A549 (cell line): ENCODE results near the gene ONECUT3. TPM values are rescaled to one million over a fixed set of nuclear protein-coding genes. Genes with fewer than 3 reads are reported as not detected.

Source experiments
- ATAC-seq, 2 experiments: fragments of 200-7000 bp in 1 of 2; fragments of >200 bp in 1 of 2; cut with Nextera tagmentation in 1 of 2; cut with Tn5 transposase in 1 of 2; 3 replicates each; pipeline versions ENCODE4 v1.8.0 to v1.9.1; 2018 to 2020; ENCODE audit warnings: mild to moderate bottlenecking in 1 of 2, moderate library complexity in 1 of 2
- CTCF ChIA-PET: fragments of 300-600 bp; sonication (Branson Sonifier 250); formaldehyde crosslinking; extraction: SDS; loops from one replicate; lab custom pipeline; 2021; ENCODE audit warnings: antibody characterized with exemption, inconsistent platforms; lab: Yijun Ruan, JAX
- POLR2A ChIA-PET: fragments of 350-600 bp; formaldehyde crosslinking; extraction: SDS; loops from one replicate; lab custom pipeline; 2021; ENCODE audit warnings: antibody characterized with exemption, inconsistent platforms; lab: Yijun Ruan, JAX
- DNase-seq, 2 experiments: peaks; one replicate each; pipeline versions ENCODE4 v3.0.0 to v3.0.0-alpha.2; 2011 to 2016; ENCODE audit warnings: low read depth in 1 of 2, low spot score in 1 of 2
- FAIRE-seq: peaks from 2 replicates; lab custom pipeline; 2011; peaks lifted over from hg19 to GRCh38; lab: Jason Lieb, UNC
- H3K27ac ChIP-seq, 2 experiments: fragments of >200 bp; sonication (Bioruptor Twin); formaldehyde crosslinking; 3 replicates each; pipeline ENCODE4 v1.5.1; 2016 to 2017
- H3K4me1 ChIP-seq: fragments of >200 bp; sonication (Bioruptor Twin); formaldehyde crosslinking; 3 replicates; pipeline ENCODE4 v1.6.1; 2016
- H3K4me2 ChIP-seq: fragments of >200 bp; sonication (Bioruptor Twin); formaldehyde crosslinking; 3 replicates; pipeline ENCODE4 v1.6.1; 2016
- H3K4me3 ChIP-seq: fragments of >200 bp; sonication (Bioruptor Twin); formaldehyde crosslinking; 3 replicates; pipeline ENCODE4 v1.5.1; 2016
- H3K9me3 ChIP-seq: fragments of >200 bp; sonication (Bioruptor Twin); formaldehyde crosslinking; 3 replicates; pipeline ENCODE4 v1.6.1; 2016
- ATOH8 ChIP-seq: fragments of 250-450 bp; sonication (Bioruptor Pico); IDR thresholded peaks from 2 replicates; pipeline ENCODE4 v1.5.0; 2020; ENCODE audit warnings: low read depth, mild to moderate bottlenecking, moderate library complexity
- BHLHE40 ChIP-seq: IDR thresholded peaks from 2 replicates; pipeline ENCODE4 v1.6.1; 2012; ENCODE audit warnings: low read depth, low read length, inconsistent platforms
- CBX2 ChIP-seq: fragments of 200-600 bp; sonication (generic); IDR thresholded peaks from 2 replicates; pipeline ENCODE4 v1.6.1; 2016; ENCODE audit warnings: low read depth, mild to moderate bottlenecking, borderline replicate concordance
- CHD2 ChIP-seq: fragments of 150-350 bp; IDR thresholded peaks from 2 replicates; pipeline ENCODE4 v1.6.1; 2014; ENCODE audit warnings: low read length; ENCODE audit not compliant: partially characterized antibody
- CHD4 ChIP-seq: fragments of 200-600 bp; sonication (generic); IDR thresholded peaks from 2 replicates; pipeline ENCODE4 v1.6.1; 2016; ENCODE audit warnings: antibody characterized with exemption, mild to moderate bottlenecking, borderline replicate concordance
- EP300 ChIP-seq, 2 experiments: fragments of >200 bp; sonication (Bioruptor Twin); formaldehyde crosslinking; IDR thresholded peaks; 2 replicates in 1 of 2; 3 replicates in 1 of 2; pipeline ENCODE4 v1.6.1; 2016 to 2017
- FOSL2 ChIP-seq, 2 experiments: fragments of 450-650 bp in 1 of 2; fragments of >200 bp in 1 of 2; sonication (Bioruptor Twin) in 1 of 2; formaldehyde crosslinking; IDR thresholded peaks; 2 replicates each; pipeline versions ENCODE4 v1.5.0 to v1.6.1; 2016 to 2020; ENCODE audit warnings: mild to moderate bottlenecking in 1 of 2, moderate library complexity in 1 of 2
- FOXS1 ChIP-seq: fragments of 250-450 bp; sonication (Bioruptor Pico); IDR thresholded peaks from 2 replicates; pipeline ENCODE4 v1.5.0; 2020; ENCODE audit warnings: mild to moderate bottlenecking, moderate library complexity
- HOXA7 ChIP-seq: fragments of 250-450 bp; sonication (Bioruptor Pico); IDR thresholded peaks from 2 replicates; pipeline ENCODE4 v1.5.0; 2020; ENCODE audit warnings: mild to moderate bottlenecking, moderate library complexity
- JUN ChIP-seq, 2 experiments: fragments of >200 bp; sonication (Bioruptor Twin); formaldehyde crosslinking; IDR thresholded peaks; 2 replicates in 1 of 2; 3 replicates in 1 of 2; pipeline ENCODE4 v1.6.1; 2016 to 2017
- KDM5A ChIP-seq: fragments of 200-600 bp; sonication (generic); IDR thresholded peaks from 2 replicates; pipeline ENCODE4 v1.6.1; 2016; ENCODE audit warnings: antibody characterized with exemption, mild to moderate bottlenecking
- MAZ ChIP-seq: fragments of 150-350 bp; IDR thresholded peaks from 2 replicates; pipeline ENCODE4 v1.6.1; 2014; ENCODE audit warnings: antibody characterized with exemption, low read depth, low read length, borderline replicate concordance
- MYC ChIP-seq: IDR thresholded peaks from 2 replicates; pipeline ENCODE4 v1.6.1; 2012; ENCODE audit warnings: mild to moderate bottlenecking, inconsistent platforms, low read length, improper control_type of control experiment, borderline replicate concordance
- NFE2L2 ChIP-seq: fragments of 150-350 bp; conservative IDR thresholded peaks from 2 replicates; pipeline ENCODE4 v1.6.1; 2014; ENCODE audit warnings: low read length
- NR3C1 ChIP-seq: fragments of >200 bp; sonication (Bioruptor Twin); formaldehyde crosslinking; IDR thresholded peaks from 3 replicates; pipeline ENCODE4 v1.6.1; 2017
- POLR2A ChIP-seq: IDR thresholded peaks from 2 replicates; pipeline ENCODE4 v1.6.1; 2012; ENCODE audit warnings: mild to moderate bottlenecking, low read length
- RCOR1 ChIP-seq: fragments of 150-350 bp; IDR thresholded peaks from 2 replicates; pipeline ENCODE4 v1.6.1; 2014; ENCODE audit warnings: antibody characterized with exemption, low read length, low read depth
- RNF2 ChIP-seq: fragments of 200-600 bp; sonication (generic); IDR thresholded peaks from 2 replicates; pipeline ENCODE4 v1.6.1; 2016; ENCODE audit warnings: low read depth, mild to moderate bottlenecking, antibody characterized with exemption, moderate library complexity, borderline replicate concordance
- SMC3 ChIP-seq: fragments of >200 bp; sonication (Bioruptor Twin); formaldehyde crosslinking; IDR thresholded peaks from 3 replicates; pipeline ENCODE4 v1.6.1; 2018; ENCODE audit warnings: inconsistent platforms
- TFCP2L1 ChIP-seq: fragments of 250-450 bp; sonication (Bioruptor Pico); IDR thresholded peaks from 2 replicates; pipeline ENCODE4 v1.5.0; 2021; ENCODE audit warnings: mild to moderate bottlenecking
- ZNF302 ChIP-seq: fragments of 250-450 bp; sonication (Bioruptor Pico); IDR thresholded peaks from 2 replicates; pipeline ENCODE4 v1.9.0; 2021; ENCODE audit warnings: inconsistent platforms, mild to moderate bottlenecking, moderate library complexity
- WGBS: methylation state at CpG from one replicate; pipeline ENCODE4 v1.1.6; 2017; ENCODE audit errors: missing lambda C conversion rate; 5-methylcytosine and 5-hydroxymethylcytosine counted together
- polyA plus RNA-seq, 4 experiments: library from polyadenylated mRNA; depleted of rRNA in 3 of 4; stranded (reverse); fragments of >200 nt; fragmentation: RNase III in 1 of 4; extraction: RNeasy Plus Mini Kit Qiagen cat#74134 plus additional on column Dnase treatment in 1 of 4; gene quantifications; 2 replicates in 3 of 4; 3 replicates in 1 of 4; pipeline ENCODE4 v1.2.3, GENCODE V29; 2011 to 2017
- TF ChIP-seq, protein P1 (sequence below): IDR thresholded peaks from 2 replicates; pipeline ENCODE4 v1.6.1; 2012; ENCODE audit warnings: low read depth, borderline replicate concordance
- TF ChIP-seq, protein P2 (sequence below): IDR thresholded peaks from 2 replicates; pipeline ENCODE4 v1.6.1; 2012
- TF ChIP-seq, protein P3 (sequence below): IDR thresholded peaks from 2 replicates; pipeline ENCODE4 v1.6.1; 2012
- TF ChIP-seq, protein P4 (sequence below): fragments of >200 bp; sonication (Bioruptor Twin); formaldehyde crosslinking; IDR thresholded peaks from 2 replicates; pipeline ENCODE4 v1.6.1; 2016
- TF ChIP-seq, protein P5 (sequence below): fragments of 200-600 bp; sonication (generic); IDR thresholded peaks from 2 replicates; pipeline ENCODE4 v1.6.1; 2016; ENCODE audit warnings: antibody characterized with exemption, mild to moderate bottlenecking, moderate library complexity

Gene ONECUT3
- polyA plus RNA-seq, 2 of the 4 experiments (the other 2 are of a cell fraction) = 0.01 TPM; not detected in 1

- Histone ChIP-seq H3K4me2 (no peak overlapping the region), H3K9me3 (no peaks in the 10 kb centered on the region), H3K4me1 (no peaks in the 10 kb centered on the region), H3K4me3 (no peak overlapping the region), H3K27ac (no peak overlapping the region)
- TF ChIP-seq, protein P1, sequence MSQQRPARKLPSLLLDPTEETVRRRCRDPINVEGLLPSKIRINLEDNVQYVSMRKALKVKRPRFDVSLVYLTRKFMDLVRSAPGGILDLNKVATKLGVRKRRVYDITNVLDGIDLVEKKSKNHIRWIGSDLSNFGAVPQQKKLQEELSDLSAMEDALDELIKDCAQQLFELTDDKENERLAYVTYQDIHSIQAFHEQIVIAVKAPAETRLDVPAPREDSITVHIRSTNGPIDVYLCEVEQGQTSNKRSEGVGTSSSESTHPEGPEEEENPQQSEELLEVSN = no peak
- TF ChIP-seq POLR2A (no peak), CHD4 (no peak), RCOR1 (no peak), EP300 (IDR thresholded peaks at IDR 0.05) (no peak), NFE2L2 (no peak), FOSL2 (IDR thresholded peaks at IDR 0.05) (no peak), FOSL2 (CRISPR knock-in tag; IDR thresholded peaks at IDR 0.05) (no peak), KDM5A (no peak), NR3C1 (no peak), FOXS1 (no peak), JUN (IDR thresholded peaks at IDR 0.05) (no peak), ATOH8 (CRISPR knock-in tag) (no peak), SMC3 (no peak), ZNF302 (CRISPR knock-in tag) (no peak), RNF2 (no peak), BHLHE40 (no peak), HOXA7 (CRISPR knock-in tag) (no peak)
- TF ChIP-seq, protein P2, sequence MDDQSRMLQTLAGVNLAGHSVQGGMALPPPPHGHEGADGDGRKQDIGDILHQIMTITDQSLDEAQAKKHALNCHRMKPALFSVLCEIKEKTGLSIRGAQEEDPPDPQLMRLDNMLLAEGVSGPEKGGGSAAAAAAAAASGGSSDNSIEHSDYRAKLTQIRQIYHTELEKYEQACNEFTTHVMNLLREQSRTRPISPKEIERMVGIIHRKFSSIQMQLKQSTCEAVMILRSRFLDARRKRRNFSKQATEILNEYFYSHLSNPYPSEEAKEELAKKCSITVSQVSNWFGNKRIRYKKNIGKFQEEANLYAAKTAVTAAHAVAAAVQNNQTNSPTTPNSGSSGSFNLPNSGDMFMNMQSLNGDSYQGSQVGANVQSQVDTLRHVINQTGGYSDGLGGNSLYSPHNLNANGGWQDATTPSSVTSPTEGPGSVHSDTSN = no peak
- TF ChIP-seq, protein P3, sequence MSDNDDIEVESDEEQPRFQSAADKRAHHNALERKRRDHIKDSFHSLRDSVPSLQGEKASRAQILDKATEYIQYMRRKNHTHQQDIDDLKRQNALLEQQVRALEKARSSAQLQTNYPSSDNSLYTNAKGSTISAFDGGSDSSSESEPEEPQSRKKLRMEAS = no peak
- TF ChIP-seq, protein P4, sequence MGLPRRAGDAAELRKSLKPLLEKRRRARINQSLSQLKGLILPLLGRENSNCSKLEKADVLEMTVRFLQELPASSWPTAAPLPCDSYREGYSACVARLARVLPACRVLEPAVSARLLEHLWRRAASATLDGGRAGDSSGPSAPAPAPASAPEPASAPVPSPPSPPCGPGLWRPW = no peak
- WGBS = 96% methylated on average over 5 of the region's 43 CpGs
- ChIA-PET CTCF (interaction anchor here (0.8 to 14.1 kb wide), 2 partner anchors 21 to 23 kb away, joined by 3 to 212 read pairs; no protein-coding TSS in a partner anchor), POLR2A (no interaction called here)
- DNase-seq (no peak), FAIRE-seq (no peak), ATAC-seq (no peak)
These were observed 66.3 kb downstream of the ONECUT3 start for GRCh38 chr19:1819341-1820255.

GRCh38 chr19:1822210-1822609, 68.9 kb downstream of the ONECUT3 start:
- POLR2A ChIA-PET = no interaction called here
- H3K4me2 ChIP-seq = no peak overlapping the region
- WGBS = 80% methylated on average over 2 of the region's 19 CpGs
- ATAC-seq (no peak), FAIRE-seq (no peak), DNase-seq (no peak)
- H3K4me3 ChIP-seq = no peak overlapping the region
- CTCF ChIA-PET = interaction anchor here (0.8 to 14.1 kb wide), 3 partner anchors 19 to 150 kb away, joined by 3 to 212 read pairs (median 3); no protein-coding TSS in a partner anchor
- H3K4me1 ChIP-seq = peaks cover 10% of the 10 kb centered on the region
- no peak for TF ChIP-seq CBX2
- TF ChIP-seq CHD2 = no peak
- TF ChIP-seq KDM5A = no peak
- no peak for TF ChIP-seq MYC
- no peak for TF ChIP-seq TFCP2L1
- TF ChIP-seq, protein P5, sequence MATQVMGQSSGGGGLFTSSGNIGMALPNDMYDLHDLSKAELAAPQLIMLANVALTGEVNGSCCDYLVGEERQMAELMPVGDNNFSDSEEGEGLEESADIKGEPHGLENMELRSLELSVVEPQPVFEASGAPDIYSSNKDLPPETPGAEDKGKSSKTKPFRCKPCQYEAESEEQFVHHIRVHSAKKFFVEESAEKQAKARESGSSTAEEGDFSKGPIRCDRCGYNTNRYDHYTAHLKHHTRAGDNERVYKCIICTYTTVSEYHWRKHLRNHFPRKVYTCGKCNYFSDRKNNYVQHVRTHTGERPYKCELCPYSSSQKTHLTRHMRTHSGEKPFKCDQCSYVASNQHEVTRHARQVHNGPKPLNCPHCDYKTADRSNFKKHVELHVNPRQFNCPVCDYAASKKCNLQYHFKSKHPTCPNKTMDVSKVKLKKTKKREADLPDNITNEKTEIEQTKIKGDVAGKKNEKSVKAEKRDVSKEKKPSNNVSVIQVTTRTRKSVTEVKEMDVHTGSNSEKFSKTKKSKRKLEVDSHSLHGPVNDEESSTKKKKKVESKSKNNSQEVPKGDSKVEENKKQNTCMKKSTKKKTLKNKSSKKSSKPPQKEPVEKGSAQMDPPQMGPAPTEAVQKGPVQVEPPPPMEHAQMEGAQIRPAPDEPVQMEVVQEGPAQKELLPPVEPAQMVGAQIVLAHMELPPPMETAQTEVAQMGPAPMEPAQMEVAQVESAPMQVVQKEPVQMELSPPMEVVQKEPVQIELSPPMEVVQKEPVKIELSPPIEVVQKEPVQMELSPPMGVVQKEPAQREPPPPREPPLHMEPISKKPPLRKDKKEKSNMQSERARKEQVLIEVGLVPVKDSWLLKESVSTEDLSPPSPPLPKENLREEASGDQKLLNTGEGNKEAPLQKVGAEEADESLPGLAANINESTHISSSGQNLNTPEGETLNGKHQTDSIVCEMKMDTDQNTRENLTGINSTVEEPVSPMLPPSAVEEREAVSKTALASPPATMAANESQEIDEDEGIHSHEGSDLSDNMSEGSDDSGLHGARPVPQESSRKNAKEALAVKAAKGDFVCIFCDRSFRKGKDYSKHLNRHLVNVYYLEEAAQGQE = no peak
- no peak for TF ChIP-seq MAZ
- no peak for TF ChIP-seq HOXA7 (CRISPR knock-in tag)
- TF ChIP-seq NR3C1 = no peak
- TF ChIP-seq FOXS1 = no peak
- no peak for TF ChIP-seq NFE2L2
- TF ChIP-seq CHD4 = no peak
- TF ChIP-seq POLR2A = no peak
- TF ChIP-seq, protein P4 = no peak
- TF ChIP-seq, protein P2 = no peak
- TF ChIP-seq, all 56 proteins: peak for 0
- Histone ChIP-seq H3K27ac (no peak overlapping the region), H3K9me3 (no peaks in the 10 kb centered on the region)
